WTC11 (cell line): ENCODE results near the gene DTD1. TPM values are rescaled to one million over a fixed set of nuclear protein-coding genes. Genes with fewer than 3 reads are reported as not detected.

ENCODE experiments used
- ATAC-seq: fragments of 200-7000 bp; cut with Tn5 transposase; 2 replicates; pipeline ENCODE4 v1.10.0; 2021; ENCODE audit warnings: mild to moderate bottlenecking, moderate library complexity
- CTCF ChIA-PET: fragments of 300-600 bp; sonication (Branson Sonifier 250); formaldehyde crosslinking; loops from one replicate; lab custom pipeline; 2021; ENCODE audit warnings: antibody characterized with exemption; lab: Charles Lee
- POLR2A ChIA-PET: fragments of 350-600 bp; sonication (Branson Sonifier 250); formaldehyde crosslinking; loops from one replicate; lab custom pipeline; 2021; ENCODE audit warnings: antibody characterized with exemption; lab: Charles Lee
- DNase-seq: peaks from one replicate; pipeline ENCODE4 v3.0.0; 2021; ENCODE audit warnings: low spot score
- H3K27ac Mint-ChIP-seq: 2 replicates; pipeline ENCODE4 v1.8.0; 2021; ENCODE audit warnings: mixed read lengths
- H3K27me3 Mint-ChIP-seq: 2 replicates; pipeline ENCODE4 v1.8.0; 2021; ENCODE audit warnings: low read depth, mild to moderate bottlenecking, moderate library complexity, mixed read lengths
- H3K36me3 Mint-ChIP-seq: 2 replicates; pipeline ENCODE4 v1.8.0; 2021; ENCODE audit warnings: mixed read lengths
- H3K4me1 Mint-ChIP-seq: 2 replicates; pipeline ENCODE4 v1.8.0; 2022; ENCODE audit warnings: mixed read lengths
- H3K4me3 Mint-ChIP-seq: 2 replicates; pipeline ENCODE4 v1.8.0; 2021; ENCODE audit warnings: mild to moderate bottlenecking, moderate library complexity, mixed read lengths
- H3K9me3 Mint-ChIP-seq: 2 replicates; pipeline ENCODE4 v1.8.0; 2021; ENCODE audit warnings: mixed read lengths
- ATF1 ChIP-seq: sonication (generic); formaldehyde crosslinking; IDR thresholded peaks from 2 replicates; pipeline ENCODE4 v1.8.1; 2023; ENCODE audit warnings: mild to moderate bottlenecking, moderate library complexity, missing genetic modification reagents
- CBFB ChIP-seq: sonication (generic); formaldehyde crosslinking; IDR thresholded peaks from 2 replicates; pipeline ENCODE4 v1.8.1; 2022; ENCODE audit warnings: mild to moderate bottlenecking, low read depth, missing genetic modification reagents
- CREB1 ChIP-seq: sonication (generic); formaldehyde crosslinking; IDR thresholded peaks from 2 replicates; pipeline ENCODE4 v1.8.0; 2023; ENCODE audit warnings: mild to moderate bottlenecking, missing genetic modification reagents
- ELF4 ChIP-seq: sonication (generic); formaldehyde crosslinking; IDR thresholded peaks from 2 replicates; pipeline ENCODE4 v1.8.1; 2022; ENCODE audit warnings: low read depth, mild to moderate bottlenecking, moderate library complexity, missing genetic modification reagents
- FOXP4 ChIP-seq: sonication (generic); formaldehyde crosslinking; IDR thresholded peaks from 2 replicates; pipeline ENCODE4 v1.8.0; 2022; ENCODE audit warnings: mild to moderate bottlenecking, missing genetic modification reagents
- JAZF1 ChIP-seq: fragments of 250-450 bp; sonication (Bioruptor Pico); IDR thresholded peaks from 2 replicates; pipeline ENCODE4 v1.9.0; 2021; ENCODE audit warnings: moderate library complexity, mild to moderate bottlenecking, inconsistent platforms
- NFATC4 ChIP-seq: fragments of 250-450 bp; sonication (Bioruptor Pico); IDR thresholded peaks from 2 replicates; pipeline ENCODE4 v1.9.0; 2021; ENCODE audit warnings: mild to moderate bottlenecking
- NR2C2 ChIP-seq: sonication (generic); formaldehyde crosslinking; IDR thresholded peaks from 2 replicates; pipeline ENCODE4 v1.8.0; 2022; ENCODE audit warnings: mild to moderate bottlenecking, missing genetic modification reagents
- PRDM15 ChIP-seq: sonication (generic); formaldehyde crosslinking; IDR thresholded peaks from 2 replicates; pipeline ENCODE4 v1.8.0; 2022; ENCODE audit warnings: missing genetic modification reagents
- ZNF121 ChIP-seq: sonication (generic); formaldehyde crosslinking; IDR thresholded peaks from 2 replicates; pipeline ENCODE4 v1.8.0; 2023; ENCODE audit warnings: missing genetic modification reagents
- ZNF281 ChIP-seq: sonication (generic); formaldehyde crosslinking; IDR thresholded peaks from 2 replicates; pipeline ENCODE4 v1.8.0; 2023; ENCODE audit warnings: mild to moderate bottlenecking, missing genetic modification reagents
- ZNF425 ChIP-seq: fragments of 250-450 bp; sonication (Bioruptor Pico); conservative IDR thresholded peaks from 2 replicates; pipeline ENCODE4 v1.9.0; 2021; ENCODE audit warnings: mild to moderate bottlenecking
- ZNF532 ChIP-seq: fragments of 250-450 bp; sonication (Bioruptor Pico); IDR thresholded peaks from 2 replicates; pipeline ENCODE4 v1.9.0; 2021; ENCODE audit warnings: mild to moderate bottlenecking, borderline replicate concordance
- total RNA-seq: library from RNA; stranded (reverse); gene quantifications from 3 replicates; pipeline ENCODE4 v1.2.3, GENCODE V29; 2021

DTD1 gene
- total RNA-seq, 1 experiment from 2014 or later = 71.1 TPM

- POLR2A ChIA-PET = no interaction called here
- H3K9me3 Mint-ChIP-seq = no peaks in the 10 kb centered on the region
- ATAC-seq = no peak
- TF ChIP-seq ZNF532 (CRISPR knock-in tag) (no peak), ZNF281 (CRISPR knock-in tag) (no peak), FOXP4 (CRISPR knock-in tag) (no peak), NFATC4 (CRISPR knock-in tag) (no peak), ELF4 (CRISPR knock-in tag) (no peak)
- no peak overlapping the region for H3K4me3 Mint-ChIP-seq
- CTCF ChIA-PET = no interaction called here
- H3K4me1 Mint-ChIP-seq = peaks cover 10% of the 10 kb centered on the region
- no peaks in the 10 kb centered on the region for H3K36me3 Mint-ChIP-seq
- no peak overlapping the region for H3K27ac Mint-ChIP-seq
- H3K27me3 Mint-ChIP-seq = no peaks in the 10 kb centered on the region
- DNase-seq = no peak
Measured at GRCh38 chr20:18635380-18635779, 47.5 kb downstream of the DTD1 start.

- no peaks in the 10 kb centered on the region for H3K27me3 Mint-ChIP-seq
- H3K4me3 Mint-ChIP-seq = no peak overlapping the region
- no peak for DNase-seq
- no peaks in the 10 kb centered on the region for H3K36me3 Mint-ChIP-seq
- ATAC-seq = no peak
- peaks cover 10% of the 10 kb centered on the region; the same call in 1 of the 2 replicates for H3K4me1 Mint-ChIP-seq
- CTCF ChIA-PET = no interaction called here
- POLR2A ChIA-PET = no interaction called here
- no peak overlapping the region for H3K27ac Mint-ChIP-seq
- no peaks in the 10 kb centered on the region for H3K9me3 Mint-ChIP-seq
- no peak for TF ChIP-seq JAZF1
- TF ChIP-seq PRDM15 = no peak
- TF ChIP-seq CREB1 (CRISPR knock-in tag) = no peak
- TF ChIP-seq CBFB = no peak
- no peak for TF ChIP-seq NR2C2 (CRISPR knock-in tag)
- no peak for TF ChIP-seq ATF1 (CRISPR knock-in tag)
- no peak for TF ChIP-seq ZNF532 (CRISPR knock-in tag)
- no peak for TF ChIP-seq ZNF425 (CRISPR knock-in tag)
- no peak for TF ChIP-seq ZNF121
Measured at GRCh38 chr20:18637224-18637623, 49.4 kb downstream of the DTD1 start.
